Measurements from ENCODE around the gene CHCHD3. TPM values are rescaled to one million over a fixed set of nuclear protein-coding genes. Genes with fewer than 3 reads are reported as not detected.

The CHCHD3 gene
- total and polyA plus RNA-seq, 12 donors: 12.3 to 113 (median 54.2) TPM

- H3K4me1 ChIP-seq (replicated peaks in 1 of 2): no peaks in the 10 kb centered on the region
- intact Hi-C loops (cut with DNase I): no loop called here
- DNase-seq: no peak
- no peaks in the 10 kb centered on the region for H3K36me3 ChIP-seq (replicated peaks in 1 of 2)
- H3K27ac ChIP-seq: no peak overlapping the region
- TF ChIP-seq, protein P1, sequence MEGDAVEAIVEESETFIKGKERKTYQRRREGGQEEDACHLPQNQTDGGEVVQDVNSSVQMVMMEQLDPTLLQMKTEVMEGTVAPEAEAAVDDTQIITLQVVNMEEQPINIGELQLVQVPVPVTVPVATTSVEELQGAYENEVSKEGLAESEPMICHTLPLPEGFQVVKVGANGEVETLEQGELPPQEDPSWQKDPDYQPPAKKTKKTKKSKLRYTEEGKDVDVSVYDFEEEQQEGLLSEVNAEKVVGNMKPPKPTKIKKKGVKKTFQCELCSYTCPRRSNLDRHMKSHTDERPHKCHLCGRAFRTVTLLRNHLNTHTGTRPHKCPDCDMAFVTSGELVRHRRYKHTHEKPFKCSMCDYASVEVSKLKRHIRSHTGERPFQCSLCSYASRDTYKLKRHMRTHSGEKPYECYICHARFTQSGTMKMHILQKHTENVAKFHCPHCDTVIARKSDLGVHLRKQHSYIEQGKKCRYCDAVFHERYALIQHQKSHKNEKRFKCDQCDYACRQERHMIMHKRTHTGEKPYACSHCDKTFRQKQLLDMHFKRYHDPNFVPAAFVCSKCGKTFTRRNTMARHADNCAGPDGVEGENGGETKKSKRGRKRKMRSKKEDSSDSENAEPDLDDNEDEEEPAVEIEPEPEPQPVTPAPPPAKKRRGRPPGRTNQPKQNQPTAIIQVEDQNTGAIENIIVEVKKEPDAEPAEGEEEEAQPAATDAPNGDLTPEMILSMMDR (IDR thresholded peaks at IDR 0.05): no peak
- TF ChIP-seq POLR2A (IDR thresholded peaks at IDR 0.05): no peak
- peaks cover 0 to 5% (median 0%) of the 10 kb centered on the region in 3 donors for H3K9me3 ChIP-seq (replicated peaks in 1 of 3)
- WGBS, 4 donors: 79 to 88% (median 83%) methylated on average over 5 of the region's 5 CpGs
- no peaks in the 10 kb centered on the region for H3K27me3 ChIP-seq
- no peak overlapping the region for H3K4me3 ChIP-seq
Observed at GRCh38 chr7:133024596-133024995, 57.3 kb downstream of the CHCHD3 start.

DNA sequence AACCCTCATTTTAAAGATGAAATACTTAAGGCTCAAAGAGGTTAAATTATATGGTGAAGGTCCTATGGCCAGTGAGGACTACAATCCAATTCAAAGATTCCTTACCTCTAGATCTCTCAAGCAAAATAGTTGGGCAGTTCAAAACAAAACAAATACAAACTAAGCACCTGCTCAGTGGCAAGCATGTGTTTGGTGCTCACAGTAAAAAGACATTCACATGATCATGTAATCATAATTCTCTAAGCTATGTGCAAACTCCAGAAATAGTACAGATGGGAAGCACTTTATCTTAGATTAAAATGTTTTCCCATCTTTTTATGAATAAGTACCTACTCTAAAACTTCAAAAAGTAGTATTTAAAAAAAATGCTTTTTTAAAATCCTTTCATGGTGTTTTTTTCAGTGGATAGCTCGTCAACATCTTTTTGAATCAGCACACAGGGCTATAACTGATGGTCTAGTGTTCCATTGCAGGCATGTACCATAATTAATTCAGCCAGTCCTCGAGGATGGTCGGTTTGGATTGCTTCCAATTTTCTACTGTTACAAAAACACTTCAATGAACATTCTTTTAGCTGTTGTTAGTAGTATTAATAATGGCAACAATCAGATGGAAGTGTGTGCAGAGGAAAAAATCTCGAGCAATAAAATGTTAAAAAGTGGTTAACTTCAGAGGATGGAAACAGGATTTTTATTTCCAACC, 58.4 kb downstream of the CHCHD3 start:
- WGBS, 4 donors: 73 to 85% (median 76%) methylated on average over 4 of the region's 4 CpGs
- no peak for DNase-seq
- intact Hi-C loops (cut with DNase I): no loop called here

DNA sequence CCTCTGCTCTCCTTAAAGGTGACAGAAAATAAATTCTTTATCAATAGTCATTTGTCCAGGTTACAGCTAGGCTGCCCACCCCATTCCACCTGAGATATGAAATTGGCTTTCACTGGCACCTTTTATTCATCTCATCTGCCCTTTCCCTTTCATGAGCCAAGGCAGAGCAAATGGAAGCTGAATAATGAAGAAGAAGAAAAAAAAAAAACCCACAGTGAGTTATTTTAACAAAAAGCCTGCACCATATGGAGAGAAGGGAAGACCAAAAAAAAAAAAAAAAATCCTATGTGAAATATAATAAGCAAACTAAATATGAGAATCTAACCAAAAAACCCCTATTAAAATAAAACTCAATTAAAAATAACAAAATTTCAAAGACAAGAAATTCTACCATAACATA, 59.2 kb downstream of the CHCHD3 start:
- no peaks in the 10 kb centered on the region for H3K4me1 ChIP-seq (replicated peaks in 1 of 2)
- TF ChIP-seq POLR2A (IDR thresholded peaks at IDR 0.05): no peak
- TF ChIP-seq, protein P1 (IDR thresholded peaks at IDR 0.05): no peak
- no peak for DNase-seq
- no peaks in the 10 kb centered on the region for H3K36me3 ChIP-seq (replicated peaks in 1 of 2)
- H3K4me3 ChIP-seq: no peak overlapping the region
- intact Hi-C loops (cut with DNase I): no loop called here
- no peak overlapping the region for H3K27ac ChIP-seq
- H3K27me3 ChIP-seq: no peaks in the 10 kb centered on the region
- peaks cover 0 to 5% (median 0%) of the 10 kb centered on the region in 3 donors for H3K9me3 ChIP-seq (replicated peaks in 1 of 3)

More for the DNA sequence above, 58.4 kb downstream of the CHCHD3 start:
- H3K9me3 ChIP-seq (replicated peaks in 1 of 3): peaks cover 0 to 5% (median 0%) of the 10 kb centered on the region in 3 donors
- no peak overlapping the region for H3K4me3 ChIP-seq
- H3K36me3 ChIP-seq (replicated peaks in 1 of 2): no peaks in the 10 kb centered on the region
- TF ChIP-seq, protein P1 (IDR thresholded peaks at IDR 0.05): no peak
- TF ChIP-seq POLR2A (IDR thresholded peaks at IDR 0.05): no peak
- H3K27me3 ChIP-seq: no peaks in the 10 kb centered on the region
- H3K27ac ChIP-seq: no peak overlapping the region
- H3K4me1 ChIP-seq (replicated peaks in 1 of 2): no peaks in the 10 kb centered on the region

DNA sequence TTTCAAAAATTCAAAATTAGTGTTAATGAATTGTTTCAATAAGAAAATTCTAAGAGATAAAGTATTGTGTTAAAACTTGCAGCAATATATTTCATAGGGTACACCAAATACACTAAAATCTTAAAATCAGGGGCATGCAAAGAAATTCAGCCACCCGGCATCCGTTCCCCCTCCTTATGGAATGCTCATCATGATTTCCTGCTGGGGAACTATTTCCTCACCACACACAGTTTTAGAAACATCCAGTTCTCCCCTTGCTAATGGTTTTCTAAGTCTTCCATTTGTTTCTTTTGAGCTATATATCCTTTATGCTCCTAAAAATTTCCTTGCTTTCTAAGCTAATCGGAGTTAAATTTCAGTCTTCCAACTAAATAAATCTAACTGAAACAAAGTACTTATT, 60.7 kb downstream of the CHCHD3 start:
- H3K4me3 ChIP-seq: no peak overlapping the region
- H3K9me3 ChIP-seq (replicated peaks in 1 of 3): peaks cover 0 to 2% (median 0%) of the 10 kb centered on the region in 3 donors
- no peak for TF ChIP-seq POLR2A (IDR thresholded peaks at IDR 0.05)
- TF ChIP-seq, protein P1 (IDR thresholded peaks at IDR 0.05): no peak
- H3K27me3 ChIP-seq: no peaks in the 10 kb centered on the region
- 63 to 81% (median 76%) methylated on average over 3 of the region's 3 CpGs for WGBS, 4 donors
- no peak for DNase-seq
- no peaks in the 10 kb centered on the region for H3K4me1 ChIP-seq (replicated peaks in 1 of 2)
- intact Hi-C loops (cut with DNase I): no loop called here
- H3K27ac ChIP-seq: no peak overlapping the region
- no peaks in the 10 kb centered on the region for H3K36me3 ChIP-seq (replicated peaks in 1 of 2)
